Transverse colon (tissue), 4 donors: ENCODE measurements around the gene CITED1. TPM values are rescaled to one million over a fixed set of nuclear protein-coding genes. Genes with fewer than 3 reads are reported as not detected.

ENCODE experiments used
- DNase-seq: peaks from one replicate; pipeline ENCODE4 v3.0.0-alpha.2; 2019
- H3K27ac ChIP-seq, 4 donors: fragments of 200-600 bp; sonication (generic); 2 replicates each; pipeline ENCODE4 v1.5.1; 2016 to 2018; ENCODE audit warnings: inconsistent platforms in 4 of 4
- H3K27me3 ChIP-seq: fragments of 200-600 bp; sonication (generic); 2 replicates; pipeline ENCODE4 v1.5.1; 2017; ENCODE audit warnings: inconsistent platforms
- H3K36me3 ChIP-seq, 4 donors: fragments of 200-600 bp; sonication (generic); 2 replicates each; pipeline ENCODE4 v1.5.1; 2017 to 2019; ENCODE audit warnings: inconsistent platforms in 4 of 4
- H3K4me1 ChIP-seq, 4 donors: fragments of 200-600 bp; sonication (generic); 2 replicates each; pipeline ENCODE4 v1.5.1; 2017 to 2020; ENCODE audit warnings: inconsistent platforms in 4 of 4
- H3K4me3 ChIP-seq, 4 donors: fragments of 200-600 bp; sonication (generic); 1 replicate in 1 of 4; 2 replicates in 3 of 4; pipeline versions ENCODE4 v1.5.1 to v1.6.1; 2017 to 2019; ENCODE audit warnings: inconsistent platforms in 4 of 4
- H3K9me3 ChIP-seq, 2 donors: fragments of 200-600 bp; sonication (generic); 2 replicates each; pipeline ENCODE4 v1.5.1; 2017 to 2019; ENCODE audit warnings: inconsistent platforms in 2 of 2
- CTCF ChIP-seq, 5 experiments: fragments of 200-600 bp in 3 of 5; fragments of 450-650 bp in 2 of 5; sonication (generic) in 3 of 5; IDR thresholded peaks; 1 replicate in 2 of 5; 2 replicates in 3 of 5; pipeline ENCODE4 v1.5.1; 2016 to 2017; ENCODE audit warnings: antibody characterized with exemption in 5 of 5, inconsistent platforms in 3 of 5, mild to moderate bottlenecking in 2 of 5, moderate library complexity in 1 of 5
- EP300 ChIP-seq: sonication (generic); formaldehyde crosslinking; IDR thresholded peaks from one replicate; pipeline ENCODE4 v1.6.1; 2017; ENCODE audit warnings: antibody characterized with exemption, low read depth
- POLR2A ChIP-seq: fragments of 450-650 bp; IDR thresholded peaks from one replicate; pipeline ENCODE4 v1.6.1; 2016; ENCODE audit warnings: antibody characterized with exemption, mild to moderate bottlenecking, moderate library complexity
- POLR2AphosphoS5 ChIP-seq, 3 donors: sonication (generic); formaldehyde crosslinking; IDR thresholded peaks; one replicate each; pipeline ENCODE4 v1.6.1; 2016; ENCODE audit warnings: antibody characterized with exemption in 3 of 3
- WGBS, 2 donors: methylation state at CpG; one replicate each; pipeline ENCODE4 v1.1.5; 2018; ENCODE audit warnings: low coverage in 1 of 2; 5-methylcytosine and 5-hydroxymethylcytosine counted together
- in situ Hi-C, 4 donors: fragments of 200-750 bp; cut with MboI; loops; one replicate each; pipeline versions ENCODE4 v1.15.0 to v1.15.1; 2017; ENCODE audit warnings: low sequenced_read_pairs in 3 of 4, low pct_ligation_motif_present in 1 of 4, low pct_unique_long_range_greater_than_20kb in 1 of 4
- intact Hi-C: fragments of 100-400 bp; cut with DNase I; formaldehyde crosslinking; loops from one replicate; pipeline ENCODE4 v1.15.1; 2023; ENCODE audit warnings: low total_unique reads
- total RNA-seq, 4 donors: library from RNA; depleted of rRNA; stranded (reverse); fragments of >200 nt; gene quantifications; one replicate each; pipeline ENCODE4 v1.1.0, GENCODE V29; 2016

The CITED1 gene
- total RNA-seq, 4 donors from 2014 or later: 0.82 to 24.3 TPM; not detected in 2

GRCh38 chrX:72348247-72348979 lies 42.7 kb upstream of the CITED1 start:
- Histone ChIP-seq H3K4me1 (no peaks in the 10 kb centered on the region), H3K9me3 (no peaks in the 10 kb centered on the region), H3K27ac (no peak overlapping the region), H3K4me3 (no peak overlapping the region), H3K27me3 (no peaks in the 10 kb centered on the region), H3K36me3 (no peaks in the 10 kb centered on the region)
- no peak for DNase-seq
- intact Hi-C loops: no loop called here
- TF ChIP-seq EP300 (no peak), CTCF (IDR thresholded peaks at IDR 0.05) (no peak), POLR2A (no peak), POLR2AphosphoS5 (IDR thresholded peaks at IDR 0.05) (no peak)
- in situ Hi-C loops: no loop called here
- WGBS, 2 donors: 84 to 94% methylated on average over 3 to 5 of the region's 5 CpGs

GRCh38 chrX:72347366-72347765 lies 41.7 kb upstream of the CITED1 start:
- H3K4me1 ChIP-seq: no peaks in the 10 kb centered on the region
- in situ Hi-C loops (no loop called here), intact Hi-C loops (no loop called here)
- WGBS, 2 donors: 54% methylated on average over 2 of the region's 2 CpGs; no CpG with 5 or more reads in 1 of the 2 donors
- no peaks in the 10 kb centered on the region for H3K36me3 ChIP-seq
- no peak overlapping the region for H3K27ac ChIP-seq
- H3K4me3 ChIP-seq: no peak overlapping the region
- H3K27me3 ChIP-seq: no peaks in the 10 kb centered on the region
- H3K9me3 ChIP-seq: no peaks in the 10 kb centered on the region
- TF ChIP-seq POLR2AphosphoS5 (IDR thresholded peaks at IDR 0.05): no peak
- no peak for DNase-seq

GRCh38 chrX:72346302-72346949 lies 40.7 kb upstream of the CITED1 start:
- TF ChIP-seq EP300 (no peak), POLR2A (no peak), POLR2AphosphoS5 (IDR thresholded peaks at IDR 0.05) (no peak), CTCF (IDR thresholded peaks at IDR 0.05) (no peak)
- no peaks in the 10 kb centered on the region for H3K9me3 ChIP-seq
- H3K27me3 ChIP-seq: no peaks in the 10 kb centered on the region
- H3K4me3 ChIP-seq: no peak overlapping the region
- H3K4me1 ChIP-seq: no peaks in the 10 kb centered on the region
- WGBS, 2 donors: 78 to 100% methylated on average over 2 to 6 of the region's 6 CpGs
- in situ Hi-C loops (no loop called here), intact Hi-C loops (no loop called here)
- no peak for DNase-seq
- no peak overlapping the region for H3K27ac ChIP-seq
- no peaks in the 10 kb centered on the region for H3K36me3 ChIP-seq

GRCh38 chrX:72340626-72341025 lies 34.9 kb upstream of the CITED1 start:
- intact Hi-C loops: no loop called here
- H3K27me3 ChIP-seq: no peaks in the 10 kb centered on the region
- no peaks in the 10 kb centered on the region for H3K4me1 ChIP-seq
- no peak overlapping the region for H3K27ac ChIP-seq
- H3K36me3 ChIP-seq: no peaks in the 10 kb centered on the region
- H3K9me3 ChIP-seq: no peaks in the 10 kb centered on the region
- no peak for DNase-seq
- TF ChIP-seq EP300: no peak
- no peak for TF ChIP-seq POLR2A
- no peak for TF ChIP-seq CTCF (IDR thresholded peaks at IDR 0.05)
- TF ChIP-seq POLR2AphosphoS5 (IDR thresholded peaks at IDR 0.05): no peak
- in situ Hi-C loops: no loop called here
- H3K4me3 ChIP-seq: no peak overlapping the region
- 57% methylated on average over 2 of the region's 2 CpGs; no CpG with 5 or more reads in 1 of the 2 donors for WGBS, 2 donors
